ENCODE results near the gene RPA1. TPM values are rescaled to one million over a fixed set of nuclear protein-coding genes. Genes with fewer than 3 reads are reported as not detected.
"Not testable (repeated sequence)": the region's sequence is repeated elsewhere in the genome, so short reads cannot be mapped to it uniquely, and the experiment has no call there.

RPA1 gene
- total RNA-seq, 2 experiments from 2014 or later = 196 to 249 TPM

- peaks cover 58% of the 10 kb centered on the region for H3K36me3 Mint-ChIP-seq
Observed at GRCh38 chr17:1895479-1895878, 65.7 kb downstream of the RPA1 start.

GRCh38 chr17:1896243-1897104, 66.7 kb downstream of the RPA1 start:
- Mint-ChIP-seq H3K4me3 (no peak overlapping the region), H3K9me3 (ENCODE audit: low read depth) (no peaks in the 10 kb centered on the region), H3K36me3 (peaks cover 52% of the 10 kb centered on the region), H3K4me1 (peaks cover 8% of the 10 kb centered on the region), H3K27me3 (no peaks in the 10 kb centered on the region), H3K27ac (no peak overlapping the region)
- CTCF ChIA-PET = interaction anchor here (1.1 to 1.2 kb wide), 2 partner anchors 13 to 175 kb away, joined by 3 read pairs; no protein-coding TSS in a partner anchor
- ATAC-seq (no peak), DNase-seq (no peak)

More at GRCh38 chr17:1895479-1895878, 65.7 kb downstream of the RPA1 start:
- not testable (repeated sequence) for H3K9me3 Mint-ChIP-seq (ENCODE audit: low read depth); DNase-seq; H3K4me3 Mint-ChIP-seq; ATAC-seq; H3K27ac Mint-ChIP-seq; H3K27me3 Mint-ChIP-seq
- peaks cover 15% of the 10 kb centered on the region for H3K4me1 Mint-ChIP-seq
- CTCF ChIA-PET = interaction anchor here (0.8 to 1.2 kb wide), 3 partner anchors 12 to 174 kb away, joined by 3 read pairs; no protein-coding TSS in a partner anchor

DNA sequence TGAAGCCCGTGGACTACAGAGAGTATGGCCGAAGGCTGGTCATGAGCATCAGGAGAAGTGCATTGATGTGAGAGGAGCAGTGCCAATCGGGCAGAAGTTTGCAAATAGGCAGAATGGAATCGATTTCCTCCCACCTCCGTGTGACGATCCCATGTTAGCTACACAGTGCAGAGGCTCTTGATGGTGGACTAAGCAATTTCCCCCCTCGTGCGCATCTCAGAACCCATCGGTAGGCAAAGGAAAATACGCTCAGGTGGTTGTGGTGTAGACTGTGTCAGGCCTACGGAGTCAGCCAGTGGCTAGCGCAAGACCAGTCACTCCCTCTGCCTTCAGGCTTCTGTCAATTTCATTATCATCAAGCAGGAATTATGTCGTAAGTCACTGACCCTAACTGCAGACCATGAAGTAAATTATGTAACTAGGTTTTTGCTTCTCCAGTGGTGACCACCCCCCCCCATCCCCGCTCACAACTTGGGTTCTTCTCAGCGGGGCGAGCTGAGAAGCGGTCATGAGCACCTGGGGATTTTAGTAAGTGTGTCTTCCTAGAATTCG, 67.4 kb downstream of the RPA1 start:
- H3K27me3 Mint-ChIP-seq = no peaks in the 10 kb centered on the region
- CTCF ChIA-PET = no interaction called here
- no peak overlapping the region for H3K4me3 Mint-ChIP-seq
- H3K27ac Mint-ChIP-seq = no peak overlapping the region
- ATAC-seq = no peak
- H3K4me1 Mint-ChIP-seq = peaks cover 6% of the 10 kb centered on the region
- peaks cover 49% of the 10 kb centered on the region for H3K36me3 Mint-ChIP-seq
- DNase-seq = no peak
- H3K9me3 Mint-ChIP-seq (ENCODE audit: low read depth) = no peaks in the 10 kb centered on the region

GRCh38 chr17:1898332-1898731, 68.5 kb downstream of the RPA1 start:
- DNase-seq (no peak), ATAC-seq (no peak)
- Mint-ChIP-seq H3K27me3 (peaks cover under 1% of the 10 kb centered on the region), H3K4me3 (no peak overlapping the region), H3K27ac (no peak overlapping the region), H3K4me1 (peaks cover 6% of the 10 kb centered on the region), H3K9me3 (ENCODE audit: low read depth) (no peaks in the 10 kb centered on the region), H3K36me3 (peaks cover 39% of the 10 kb centered on the region)
- CTCF ChIA-PET = no interaction called here

- no peaks in the 10 kb centered on the region for H3K9me3 Mint-ChIP-seq (ENCODE audit: low read depth)
- no peak overlapping the region for H3K4me3 Mint-ChIP-seq
- ATAC-seq (no peak), DNase-seq (no peak)
- CTCF ChIA-PET = no interaction called here
- H3K27me3 Mint-ChIP-seq = peaks cover 2% of the 10 kb centered on the region
- H3K4me1 Mint-ChIP-seq = peaks cover 6% of the 10 kb centered on the region
- H3K27ac Mint-ChIP-seq = no peak overlapping the region
- H3K36me3 Mint-ChIP-seq = peaks cover 37% of the 10 kb centered on the region
Observed at GRCh38 chr17:1898872-1899271, 69.1 kb downstream of the RPA1 start.

DNA sequence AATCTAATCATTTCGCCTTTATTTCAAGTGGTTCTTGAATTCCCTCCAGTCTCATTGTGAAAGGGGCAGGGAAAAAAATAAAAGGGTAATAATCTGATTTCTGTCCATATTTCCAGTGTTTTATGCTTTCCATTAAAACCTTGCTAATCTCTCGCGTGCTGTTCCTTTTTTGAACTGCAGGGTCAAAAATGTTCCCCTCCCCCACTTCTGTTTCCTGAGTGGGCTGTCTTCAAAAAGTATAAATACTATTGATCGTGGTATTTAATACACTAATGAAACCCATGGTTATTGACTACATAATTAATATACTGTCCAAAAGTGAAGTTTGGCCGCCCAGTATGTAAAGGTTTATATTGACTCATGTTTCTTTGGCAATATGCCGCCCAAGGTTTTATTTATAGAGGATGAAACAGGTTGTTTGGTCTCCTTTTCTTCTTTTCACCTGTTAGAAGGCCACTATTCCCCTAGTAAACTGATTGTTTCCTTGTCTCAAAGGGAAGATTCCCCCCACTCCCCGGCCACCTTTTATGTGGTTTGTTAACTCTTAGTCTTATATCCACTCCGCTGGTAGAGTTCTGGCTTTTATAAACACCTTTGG, 69.7 kb downstream of the RPA1 start:
- no peak for ATAC-seq

DNA sequence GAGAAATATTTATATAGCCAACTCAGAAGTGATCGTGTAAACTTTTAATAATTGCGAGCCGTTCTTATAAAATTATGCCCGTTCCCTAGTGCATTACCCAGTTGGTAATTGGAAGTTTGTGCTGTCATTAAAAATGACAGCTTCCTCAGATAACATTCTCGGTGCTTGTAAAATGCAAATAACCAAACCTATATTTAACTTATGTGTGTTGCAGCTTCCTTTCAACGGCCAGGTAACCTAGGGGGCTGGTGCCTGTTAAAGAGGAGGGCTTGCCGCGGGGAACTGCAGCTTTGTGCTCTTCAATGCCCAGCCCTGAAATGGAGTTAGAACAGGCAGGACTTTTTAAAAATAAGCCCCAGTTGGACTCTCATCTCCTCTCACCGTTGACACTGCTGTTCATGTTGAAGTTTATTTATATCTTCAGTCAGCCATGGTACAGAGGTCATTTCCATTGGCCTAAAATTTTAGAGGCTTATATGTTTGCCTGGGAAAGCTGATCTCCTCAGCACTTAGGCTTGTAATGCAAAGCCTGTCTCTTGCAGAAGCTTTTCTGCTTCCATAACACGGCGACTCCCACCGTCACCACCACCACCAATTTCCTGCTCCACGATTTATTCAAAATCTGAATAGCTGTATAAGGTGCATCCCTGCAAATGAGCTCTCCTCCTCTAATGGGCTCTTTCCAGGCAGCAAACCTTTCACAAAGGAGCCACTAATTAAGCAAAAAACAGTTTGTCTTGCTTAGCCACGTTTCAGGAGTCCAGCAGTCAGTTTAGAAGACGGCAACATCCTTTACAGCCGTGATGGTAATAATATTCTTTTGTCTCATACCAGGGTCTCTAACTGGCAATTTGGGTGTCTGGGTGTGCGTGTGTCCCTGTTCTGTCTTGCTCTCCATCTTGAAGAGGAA, 74.7 kb downstream of the RPA1 start:
- CTCF ChIA-PET = interaction anchor here (0.9 to 1.1 kb wide), 3 partner anchors 61 to 134 kb away, joined by 3 read pairs; partner anchors contain the start of gene RTN4RL1
- no peak overlapping the region for H3K27ac Mint-ChIP-seq
- H3K4me3 Mint-ChIP-seq = no peak overlapping the region

More for the DNA sequence above, 69.7 kb downstream of the RPA1 start:
- DNase-seq = no peak
- H3K9me3 Mint-ChIP-seq (ENCODE audit: low read depth) = no peaks in the 10 kb centered on the region
- CTCF ChIA-PET = no interaction called here
- no peak overlapping the region for H3K4me3 Mint-ChIP-seq
- peaks cover 31% of the 10 kb centered on the region for H3K36me3 Mint-ChIP-seq
- peaks cover 6% of the 10 kb centered on the region for H3K4me1 Mint-ChIP-seq
- no peak overlapping the region for H3K27ac Mint-ChIP-seq
- H3K27me3 Mint-ChIP-seq = peaks cover 8% of the 10 kb centered on the region

DNA sequence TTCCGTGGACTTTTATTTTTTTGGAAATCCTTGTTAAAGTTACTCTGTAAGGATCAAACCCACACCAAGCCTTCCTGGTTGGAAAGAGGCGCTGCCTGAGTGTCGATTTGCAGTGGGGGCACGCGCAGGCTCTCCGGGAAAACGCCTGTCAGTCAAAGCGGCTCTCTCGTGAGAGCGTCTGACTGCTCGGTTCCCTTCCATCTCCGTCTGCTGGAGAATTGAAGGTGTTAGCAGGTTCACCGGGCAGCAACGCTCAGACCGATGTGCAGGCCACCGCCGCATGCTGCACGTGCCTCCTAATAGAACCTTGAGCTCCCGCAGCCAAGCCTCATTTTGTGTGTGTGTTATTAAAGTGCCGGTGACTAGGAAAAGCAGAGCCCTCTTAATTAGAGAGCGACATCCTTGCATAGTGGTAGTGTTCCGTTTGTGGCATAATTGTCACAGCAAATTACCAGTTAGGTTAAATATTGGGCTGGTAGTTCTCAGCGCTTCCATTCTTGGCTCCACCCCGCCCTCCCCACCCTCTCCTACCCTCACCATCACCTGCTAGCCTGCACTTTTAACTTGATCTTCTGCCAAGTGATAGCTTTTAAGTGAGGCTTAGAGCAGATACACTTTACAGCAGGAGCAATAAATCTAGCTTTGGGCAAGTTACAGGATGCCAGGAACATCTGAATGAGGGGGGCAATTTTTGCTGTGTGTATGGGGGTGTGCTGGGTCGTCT, 75.5 kb downstream of the RPA1 start:
- no peak overlapping the region for H3K27ac Mint-ChIP-seq
- no peak overlapping the region for H3K4me3 Mint-ChIP-seq
- no peaks in the 10 kb centered on the region for H3K9me3 Mint-ChIP-seq (ENCODE audit: low read depth)
- peaks cover 7% of the 10 kb centered on the region for H3K4me1 Mint-ChIP-seq
- H3K36me3 Mint-ChIP-seq = no peaks in the 10 kb centered on the region
- no peak for ATAC-seq
- peaks cover 60% of the 10 kb centered on the region for H3K27me3 Mint-ChIP-seq
- CTCF ChIA-PET = interaction anchor here (1.2 kb wide), 1 partner anchor 40 kb away, joined by 3 read pairs; no protein-coding TSS in a partner anchor
- DNase-seq = no peak

More for the DNA sequence above, 74.7 kb downstream of the RPA1 start:
- H3K9me3 Mint-ChIP-seq (ENCODE audit: low read depth) = no peaks in the 10 kb centered on the region
- H3K36me3 Mint-ChIP-seq = no peaks in the 10 kb centered on the region
- ATAC-seq (no peak), DNase-seq (no peak)
- peaks cover 52% of the 10 kb centered on the region for H3K27me3 Mint-ChIP-seq
- H3K4me1 Mint-ChIP-seq = peaks cover 7% of the 10 kb centered on the region

GRCh38 chr17:1906662-1907101, 76.9 kb downstream of the RPA1 start:
- H3K9me3 Mint-ChIP-seq (ENCODE audit: low read depth) = no peaks in the 10 kb centered on the region
- H3K36me3 Mint-ChIP-seq = no peaks in the 10 kb centered on the region
- DNase-seq = no peak
- H3K4me1 Mint-ChIP-seq = peaks cover 7% of the 10 kb centered on the region
- no peak overlapping the region for H3K4me3 Mint-ChIP-seq
- H3K27me3 Mint-ChIP-seq = peaks cover 64% of the 10 kb centered on the region
- no peak overlapping the region for H3K27ac Mint-ChIP-seq
- CTCF ChIA-PET = interaction anchor here (0.8 to 1.2 kb wide), 3 partner anchors 25 to 376 kb away, joined by 3 to 4 read pairs (median 3); no protein-coding TSS in a partner anchor
- ATAC-seq = no peak

- DNase-seq = no peak
- H3K27ac Mint-ChIP-seq = no peak overlapping the region
- no peak overlapping the region for H3K4me3 Mint-ChIP-seq
- no peak for ATAC-seq
- H3K4me1 Mint-ChIP-seq = peaks cover 7% of the 10 kb centered on the region
- H3K27me3 Mint-ChIP-seq = peaks cover 69% of the 10 kb centered on the region
- no peaks in the 10 kb centered on the region for H3K9me3 Mint-ChIP-seq (ENCODE audit: low read depth)
- CTCF ChIA-PET = interaction anchor here (0.8 to 1.1 kb wide), 2 partner anchors 26 to 375 kb away, joined by 3 to 4 read pairs; no protein-coding TSS in a partner anchor
- no peaks in the 10 kb centered on the region for H3K36me3 Mint-ChIP-seq
Observed at GRCh38 chr17:1907216-1907631, 77.4 kb downstream of the RPA1 start.

DNA sequence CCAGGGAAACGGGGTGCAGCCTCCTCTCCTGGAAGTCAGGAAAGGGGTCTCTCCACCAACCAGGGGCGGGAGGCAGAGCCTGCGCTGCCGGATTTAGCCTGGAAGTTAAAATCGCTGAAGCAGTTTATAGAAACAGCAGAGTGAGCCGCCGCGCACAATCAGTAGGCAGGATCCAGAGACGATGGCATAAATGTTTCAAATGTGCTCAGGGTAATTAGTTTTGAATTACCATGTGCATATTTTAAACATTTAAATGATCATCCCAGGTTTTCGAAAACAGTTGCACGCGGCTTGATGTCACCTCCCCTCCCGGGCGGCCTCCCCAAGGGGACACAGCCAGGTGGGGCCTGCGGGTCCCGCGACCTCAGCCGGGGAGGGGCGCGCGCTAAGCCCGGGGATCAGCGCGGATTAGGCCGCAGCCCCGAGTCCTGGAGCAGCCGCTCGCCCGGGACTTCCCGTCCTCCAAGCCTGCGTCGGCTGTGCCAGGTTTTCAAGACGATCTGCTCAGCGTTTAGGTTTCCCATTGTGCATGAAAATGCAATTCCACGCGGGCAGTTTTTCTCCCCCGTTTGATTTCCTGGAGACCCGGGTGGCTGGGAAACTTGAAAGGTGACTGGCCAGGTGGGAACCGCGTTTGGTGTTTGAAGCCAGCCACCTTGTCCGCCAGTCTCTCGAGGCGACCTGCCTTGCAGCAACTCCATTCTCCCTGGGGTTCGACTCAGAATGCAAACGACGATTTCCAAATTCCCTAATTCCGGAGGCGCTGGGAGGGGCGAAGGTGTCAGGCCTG, 78.3 kb downstream of the RPA1 start:
- H3K9me3 Mint-ChIP-seq (ENCODE audit: low read depth) = no peaks in the 10 kb centered on the region
- peak; percentile 57 for ATAC-seq
- no peaks in the 10 kb centered on the region for H3K36me3 Mint-ChIP-seq
- no peak overlapping the region for H3K4me3 Mint-ChIP-seq
- peaks cover 7% of the 10 kb centered on the region for H3K4me1 Mint-ChIP-seq
- DNase-seq = no peak
- CTCF ChIA-PET = interaction anchor here (0.8 to 4.1 kb wide), 9 partner anchors 15 to 332 kb away, joined by 3 to 27 read pairs (median 4); partner anchors contain the start of genes DPH1, OVCA2 and RTN4RL1
- peaks cover 73% of the 10 kb centered on the region for H3K27me3 Mint-ChIP-seq
- H3K27ac Mint-ChIP-seq = no peak overlapping the region
